GM18861 (cell line): Measurements from ENCODE around the gene MED13.
"Not testable (repeated sequence)": the region's sequence is repeated elsewhere in the genome, so short reads cannot be mapped to it uniquely, and the experiment has no call there.

Source experiments
- ATAC-seq: cut with Tn5 transposase; IDR thresholded peaks from one replicate; pipeline ENCODE4 v1.9.1; 2021; ENCODE audit not compliant: unreplicated experiment

MED13 gene

GRCh38 chr17:62089334-62089733, 24.3 kb upstream of the MED13 start:
- no peak for ATAC-seq

- no peak for ATAC-seq
These were observed 21.7 kb upstream of the MED13 start for GRCh38 chr17:62086737-62087136.

- ATAC-seq: no peak
These were observed 20.7 kb upstream of the MED13 start for GRCh38 chr17:62085511-62086408.

- ATAC-seq: no peak
These were observed 19.5 kb upstream of the MED13 start for GRCh38 chr17:62084585-62084984.

- ATAC-seq: no peak
These were observed 18.6 kb upstream of the MED13 start for GRCh38 chr17:62083651-62084050.

GRCh38 chr17:62080647-62081046, 15.6 kb upstream of the MED13 start:
- no peak for ATAC-seq

- ATAC-seq: no peak
These were observed 12.9 kb upstream of the MED13 start for GRCh38 chr17:62078009-62078408.

- no peak for ATAC-seq
These were observed 12.0 kb upstream of the MED13 start for GRCh38 chr17:62076864-62077788.

GRCh38 chr17:62075308-62075815, 10.3 kb upstream of the MED13 start:
- ATAC-seq: no peak

GRCh38 chr17:62073993-62074392, 8.9 kb upstream of the MED13 start:
- ATAC-seq: no peak

GRCh38 chr17:62072855-62073254, 7.8 kb upstream of the MED13 start:
- not testable (repeated sequence) for ATAC-seq

- no peak for ATAC-seq
These were observed 5.8 kb upstream of the MED13 start for GRCh38 chr17:62070900-62071299.

- ATAC-seq: no peak
These were observed 2.4 kb upstream of the MED13 start for GRCh38 chr17:62067165-62068145.

GRCh38 chr17:62065611-62066468, 762 bp upstream of the MED13 start:
- ATAC-seq: peak; percentile 77

GRCh38 chr17:62064029-62064790, 868 bp downstream of the MED13 start:
- ATAC-seq: no peak

- ATAC-seq: no peak
These were observed 2.1 kb downstream of the MED13 start for GRCh38 chr17:62062944-62063343.

- ATAC-seq: no peak
These were observed 2.8 kb downstream of the MED13 start for GRCh38 chr17:62062302-62062701.

- no peak for ATAC-seq
These were observed 5.7 kb downstream of the MED13 start for GRCh38 chr17:62059414-62059813.

GRCh38 chr17:62058611-62059010, 6.5 kb downstream of the MED13 start:
- no peak for ATAC-seq
